Measurements from ENCODE around the gene SNAPIN.
A peak's percentile ranks its signal among the peaks of the same experiment; 100 is the strongest.
"Not testable (repeated sequence)": the region's sequence is repeated elsewhere in the genome, so short reads cannot be mapped to it uniquely, and the experiment has no call there.

SNAPIN gene

GRCh38 chr1:153642161-153642560 lies 16.3 kb upstream of the SNAPIN start:
- no peak for DNase-seq (ENCODE audit: low read depth)

GRCh38 chr1:153643100-153643499 lies 15.4 kb upstream of the SNAPIN start:
- H3K4me3 ChIP-seq (ENCODE audit: low read depth, low read length) = no peak overlapping the region
- no peak for DNase-seq (ENCODE audit: low read depth)

More at GRCh38 chr1:153642161-153642560, 16.3 kb upstream of the SNAPIN start:
- no peak overlapping the region for H3K4me3 ChIP-seq (ENCODE audit: low read depth, low read length)

DNA sequence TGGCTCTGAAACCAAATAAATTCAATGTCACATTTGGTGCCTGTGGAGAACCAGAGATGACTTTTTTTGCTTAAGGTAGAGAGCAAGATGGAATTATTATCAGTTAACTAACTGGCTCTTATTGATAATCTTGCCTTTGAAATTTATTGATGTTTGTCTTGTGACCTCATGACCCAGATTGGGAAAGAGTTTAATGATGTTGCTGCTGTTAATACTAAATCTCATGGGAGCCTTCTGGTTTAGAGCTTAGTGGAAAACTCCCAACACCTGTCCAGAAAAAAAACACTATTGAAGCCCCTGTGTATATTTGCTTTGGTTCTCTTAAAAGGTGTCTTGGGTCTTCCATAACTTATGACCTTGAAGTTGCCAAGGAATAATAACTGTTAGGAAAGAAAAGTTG lies 14.7 kb upstream of the SNAPIN start:
- H3K4me3 ChIP-seq (ENCODE audit: low read depth, low read length) = no peak overlapping the region
- DNase-seq (ENCODE audit: low read depth) = no peak

DNA sequence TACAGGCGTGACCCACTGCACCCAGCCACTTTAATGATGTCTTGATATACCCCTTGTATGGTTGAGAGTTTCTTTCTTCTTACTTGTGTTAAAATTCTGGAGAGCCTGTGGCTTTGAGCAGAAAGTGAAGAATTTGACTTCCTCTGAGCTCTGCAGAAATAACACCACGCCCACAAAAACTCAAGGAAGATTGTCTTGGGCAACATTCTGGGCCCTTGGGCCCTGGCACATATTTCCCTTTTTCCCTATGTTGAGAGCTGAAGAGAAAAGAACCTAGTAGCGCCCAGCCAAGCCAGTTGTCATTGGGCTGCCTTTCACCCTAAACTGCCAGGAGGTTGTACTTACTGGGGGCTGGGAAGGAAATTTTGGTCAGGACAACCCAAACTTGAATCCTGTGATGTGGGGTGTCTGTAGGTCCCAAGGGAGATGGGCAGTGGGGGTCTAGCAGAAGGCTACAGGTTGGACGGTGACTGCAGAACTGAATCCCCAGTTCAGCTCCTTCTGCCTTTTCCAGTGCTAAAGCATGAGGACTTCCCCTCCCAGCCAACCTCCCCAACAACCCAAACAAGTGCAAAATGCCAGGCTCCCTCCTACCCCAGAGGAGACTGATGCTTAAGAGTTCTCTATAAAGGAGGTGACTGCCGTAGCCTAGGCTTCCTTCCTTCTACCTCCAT lies 11.7 kb upstream of the SNAPIN start:
- H3K4me3 ChIP-seq (ENCODE audit: low read depth, low read length) = no peak overlapping the region
- DNase-seq (ENCODE audit: low read depth) = no peak

DNA sequence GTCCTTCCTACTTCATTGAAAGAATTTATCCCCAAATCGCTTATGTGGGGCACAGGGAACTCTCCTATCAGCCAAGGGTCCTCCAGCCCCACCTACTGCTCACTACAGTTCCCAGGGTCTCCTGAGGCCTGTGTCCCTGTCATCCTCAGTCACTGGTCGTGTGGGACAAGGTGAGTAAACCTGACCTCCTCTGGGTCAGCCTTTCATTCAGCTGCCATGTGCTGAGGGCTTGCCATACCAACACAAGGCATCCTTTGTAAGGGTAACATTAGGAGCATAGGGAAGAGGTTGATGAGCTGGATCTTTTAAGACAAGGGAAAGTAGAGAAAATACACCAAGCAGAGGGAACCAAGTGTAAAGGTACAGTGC lies 11.2 kb upstream of the SNAPIN start:
- no peak for DNase-seq (ENCODE audit: low read depth)
- H3K4me3 ChIP-seq (ENCODE audit: low read depth, low read length) = no peak overlapping the region

DNA sequence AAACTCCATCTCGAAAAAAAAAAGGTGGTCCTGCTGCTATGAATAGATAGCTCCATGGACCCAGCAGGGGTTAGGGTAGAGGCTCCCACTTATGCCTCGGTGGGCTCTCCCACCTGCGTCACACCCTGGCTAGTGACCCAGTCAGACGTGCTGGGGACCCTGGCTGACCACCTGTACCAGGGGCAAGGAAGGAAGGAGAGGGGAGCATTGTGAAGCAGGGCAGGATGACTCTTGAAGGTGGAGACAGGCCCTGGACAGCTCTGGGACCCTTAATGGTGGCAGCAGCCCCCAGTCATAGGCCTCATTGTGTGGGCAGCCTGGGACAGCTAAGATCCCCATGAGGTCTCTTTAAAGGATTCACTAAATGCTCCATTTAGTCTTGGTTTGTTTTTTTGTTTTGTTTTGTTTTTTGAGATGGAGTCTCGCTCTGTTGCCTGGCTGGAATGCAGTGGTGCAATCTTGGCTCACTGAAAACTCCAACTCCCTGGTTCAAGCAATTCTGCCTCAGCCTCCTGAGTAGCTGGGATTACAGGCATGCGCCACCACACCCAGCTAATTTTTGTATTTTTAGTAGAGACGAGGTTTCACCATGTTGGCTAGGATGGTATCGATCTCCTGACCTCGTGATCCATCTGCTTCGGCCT lies 10.4 kb upstream of the SNAPIN start:
- no peak overlapping the region for H3K4me3 ChIP-seq (ENCODE audit: low read depth, low read length)
- DNase-seq (ENCODE audit: low read depth) = no peak

DNA sequence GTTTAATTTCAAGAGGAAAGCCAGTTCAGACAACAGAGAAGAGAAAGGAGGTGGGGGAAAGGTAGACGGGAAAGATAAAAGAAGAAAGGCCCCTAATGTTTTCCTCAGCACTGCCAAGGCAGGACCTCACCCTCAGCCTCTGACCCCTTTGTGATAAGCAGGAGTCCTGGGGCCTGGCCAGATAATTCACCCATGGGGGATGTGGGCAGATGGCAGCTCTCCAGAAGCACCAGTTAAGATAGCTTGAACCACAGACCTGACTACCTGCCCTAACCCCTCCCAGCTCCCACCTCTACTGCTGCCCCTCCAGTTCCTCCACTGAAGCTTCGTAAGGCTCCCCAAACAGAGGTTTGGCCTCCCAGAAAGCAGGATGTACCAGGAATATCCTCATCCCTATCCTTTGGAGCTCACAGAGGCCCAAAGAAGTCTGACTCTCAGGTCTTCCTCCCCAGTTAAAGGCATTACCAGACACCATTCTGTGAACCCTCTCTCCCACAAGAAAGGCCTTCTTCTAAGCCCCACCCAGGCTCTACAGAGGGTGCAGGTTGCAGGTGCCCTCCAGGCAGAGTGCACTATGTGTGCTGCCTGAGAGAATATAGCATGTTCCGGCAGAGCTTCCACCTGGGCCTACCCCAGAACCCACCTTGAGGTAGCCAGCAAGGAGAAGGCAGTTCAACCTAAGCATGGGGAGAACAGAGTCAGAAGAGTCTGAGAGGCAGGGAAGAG lies 9.2 kb upstream of the SNAPIN start:
- DNase-seq (ENCODE audit: low read depth) = no peak

DNA sequence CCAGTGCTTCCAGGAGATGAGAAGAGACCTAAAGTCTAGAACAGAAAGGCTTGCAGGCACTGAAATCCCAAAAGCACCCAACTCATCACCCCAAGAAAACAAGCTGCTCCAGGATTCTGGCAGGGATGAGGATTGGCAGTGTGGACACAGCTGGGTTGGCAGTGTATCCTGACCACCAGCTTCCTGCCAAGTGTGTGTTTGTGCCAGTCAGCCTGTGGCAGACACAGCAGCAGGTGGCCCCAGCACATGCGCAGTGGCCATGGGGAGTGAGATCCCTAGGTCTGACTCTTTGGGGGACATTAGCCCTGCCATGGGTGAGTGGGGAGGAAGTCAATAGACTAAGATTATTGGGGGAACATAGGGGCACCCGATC lies 8.7 kb upstream of the SNAPIN start:
- DNase-seq (ENCODE audit: low read depth) = no peak
- H3K4me3 ChIP-seq (ENCODE audit: low read depth, low read length) = no peak overlapping the region

More for the DNA sequence above, 9.2 kb upstream of the SNAPIN start:
- no peak overlapping the region for H3K4me3 ChIP-seq (ENCODE audit: low read depth, low read length)

- DNase-seq (ENCODE audit: low read depth) = no peak
- no peak overlapping the region for H3K4me3 ChIP-seq (ENCODE audit: low read depth, low read length)
Observed at GRCh38 chr1:153651771-153652170, 6.7 kb upstream of the SNAPIN start.

DNA sequence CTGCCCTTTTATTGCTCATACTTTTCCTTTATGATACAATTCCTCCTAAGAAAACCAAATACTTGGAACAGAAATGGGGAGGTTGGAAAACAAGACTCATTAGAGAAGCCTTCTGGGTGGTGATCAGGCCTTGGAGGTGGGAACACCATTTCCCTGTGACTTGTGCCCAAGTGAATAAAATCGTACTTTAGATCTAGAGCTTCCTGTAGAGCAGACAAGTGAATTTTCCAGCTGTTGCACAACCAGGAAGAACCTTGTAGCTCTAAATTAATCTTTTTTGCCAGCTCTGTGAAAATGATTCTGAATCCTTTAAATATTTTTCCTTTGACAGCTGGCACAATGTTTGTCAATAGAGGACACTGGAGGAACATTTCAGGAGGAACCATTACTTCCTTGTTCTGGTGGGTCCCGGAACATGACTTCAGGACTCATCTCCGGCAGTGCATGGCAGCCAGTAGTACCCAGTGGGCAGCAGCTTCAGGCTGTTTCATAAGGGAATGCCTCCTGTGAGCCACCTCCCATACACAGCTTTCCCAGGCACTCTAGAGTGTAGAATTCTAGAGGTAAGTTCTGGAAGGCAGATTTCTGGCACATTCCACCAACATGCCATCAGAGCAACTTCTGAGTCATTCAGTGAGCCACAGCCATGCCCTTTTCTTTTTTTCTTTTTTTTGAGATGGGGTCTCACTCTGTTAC lies 5.5 kb upstream of the SNAPIN start:
- no peak overlapping the region for H3K4me3 ChIP-seq (ENCODE audit: low read depth, low read length)
- DNase-seq (ENCODE audit: low read depth) = no peak

- DNase-seq (ENCODE audit: low read depth) = no peak
- H3K4me3 ChIP-seq (ENCODE audit: low read depth, low read length) = no peak overlapping the region
Observed at GRCh38 chr1:153655333-153655732, 3.2 kb upstream of the SNAPIN start.

- DNase-seq (ENCODE audit: low read depth) = no peak
- peak overlapping the region; percentile 76 for H3K4me3 ChIP-seq (ENCODE audit: low read depth, low read length)
Observed at GRCh38 chr1:153659175-153659534, 652 bp downstream of the SNAPIN start.

DNA sequence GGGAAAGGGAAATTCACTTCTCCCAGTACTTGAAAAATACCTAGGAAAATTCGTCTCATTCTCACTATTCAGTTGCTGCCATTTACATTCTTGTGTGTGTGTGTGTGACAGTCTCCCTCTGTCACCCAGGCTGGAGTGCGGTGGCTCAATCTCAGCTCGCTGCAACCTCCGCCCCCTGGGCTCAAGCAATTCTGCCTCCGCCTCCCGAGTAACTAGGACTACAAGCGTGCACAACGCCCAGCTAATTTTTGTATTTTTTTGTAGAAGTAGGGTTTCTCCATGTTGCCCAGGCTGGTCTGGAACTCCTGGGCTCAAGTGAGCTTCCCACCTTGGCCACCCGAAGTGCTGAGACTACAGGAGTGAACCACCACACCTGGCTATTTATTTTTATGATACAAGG lies 1.2 kb downstream of the SNAPIN start:
- H3K4me3 ChIP-seq (ENCODE audit: low read depth, low read length) = peak overlapping the region; percentile 76
- no peak for DNase-seq (ENCODE audit: low read depth)

- no peak for DNase-seq (ENCODE audit: low read depth)
- no peak overlapping the region for H3K4me3 ChIP-seq (ENCODE audit: low read depth, low read length)
Observed at GRCh38 chr1:153661111-153661708, 2.7 kb downstream of the SNAPIN start.

DNA sequence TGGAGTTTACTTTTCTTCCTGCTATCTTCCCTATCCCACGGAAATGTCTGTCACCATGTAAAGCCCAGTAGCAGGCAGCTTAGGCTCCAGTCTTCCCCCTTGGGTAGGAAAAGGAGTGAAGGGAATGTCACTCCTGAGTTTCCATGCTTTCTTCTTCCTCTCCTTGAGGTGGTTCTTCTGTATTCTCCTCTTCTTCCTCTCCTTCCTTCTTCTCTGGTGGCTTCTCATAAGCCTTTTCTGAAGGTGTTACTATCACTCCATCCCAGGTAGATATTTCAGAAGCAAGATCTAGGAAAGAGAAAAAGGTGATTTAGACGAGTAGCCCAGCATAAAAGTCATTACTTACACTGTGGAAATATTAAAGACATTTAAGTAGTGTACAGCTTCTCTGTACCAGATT lies 3.8 kb downstream of the SNAPIN start:
- no peak for DNase-seq (ENCODE audit: low read depth)

GRCh38 chr1:153663211-153663610 lies 4.7 kb downstream of the SNAPIN start:
- DNase-seq (ENCODE audit: low read depth) = no peak

More for the DNA sequence above, 3.8 kb downstream of the SNAPIN start:
- H3K4me3 ChIP-seq (ENCODE audit: low read depth, low read length) = no peak overlapping the region

GRCh38 chr1:153667439-153667838 lies 8.9 kb downstream of the SNAPIN start:
- no peak for DNase-seq (ENCODE audit: low read depth)
- no peak overlapping the region for H3K4me3 ChIP-seq (ENCODE audit: low read depth, low read length)

More at GRCh38 chr1:153663211-153663610, 4.7 kb downstream of the SNAPIN start:
- no peak overlapping the region for H3K4me3 ChIP-seq (ENCODE audit: low read depth, low read length)

- not testable (repeated sequence) for DNase-seq (ENCODE audit: low read depth)
Observed at GRCh38 chr1:153668672-153669071, 10.2 kb downstream of the SNAPIN start.

DNA sequence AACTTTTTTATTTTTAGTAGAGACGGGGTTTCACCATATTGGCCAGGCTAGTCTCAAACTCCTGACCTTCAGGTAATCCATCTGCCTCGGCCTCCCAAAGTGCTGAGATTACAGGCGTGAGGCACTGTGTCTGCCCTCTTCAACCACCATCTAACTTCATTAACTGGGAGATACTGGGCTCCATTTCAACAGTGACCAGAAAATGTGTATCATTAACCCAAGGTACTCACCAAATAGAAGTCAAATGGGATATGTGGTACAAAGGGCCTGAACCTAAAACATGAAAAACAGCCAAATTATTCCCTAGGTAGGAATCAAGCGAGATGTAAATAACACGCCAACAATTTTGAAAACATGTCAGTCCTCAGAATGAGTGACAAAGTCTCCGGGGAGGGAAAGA lies 11.1 kb downstream of the SNAPIN start:
- peak overlapping the region; percentile 80 for H3K4me3 ChIP-seq (ENCODE audit: low read depth, low read length)
- DNase-seq (ENCODE audit: low read depth) = no peak

More at GRCh38 chr1:153668672-153669071, 10.2 kb downstream of the SNAPIN start:
- H3K4me3 ChIP-seq (ENCODE audit: low read depth, low read length) = not testable (repeated sequence)

Measured in skeletal muscle cell (primary cell).